Measurements from ENCODE around the gene FOXC2. TPM values are rescaled to one million over a fixed set of nuclear protein-coding genes. Genes with fewer than 3 reads are reported as not detected.

FOXC2 gene
- total RNA-seq, 6 experiments from 2014 or later, result 0.20 TPM; not detected in 5

DNA sequence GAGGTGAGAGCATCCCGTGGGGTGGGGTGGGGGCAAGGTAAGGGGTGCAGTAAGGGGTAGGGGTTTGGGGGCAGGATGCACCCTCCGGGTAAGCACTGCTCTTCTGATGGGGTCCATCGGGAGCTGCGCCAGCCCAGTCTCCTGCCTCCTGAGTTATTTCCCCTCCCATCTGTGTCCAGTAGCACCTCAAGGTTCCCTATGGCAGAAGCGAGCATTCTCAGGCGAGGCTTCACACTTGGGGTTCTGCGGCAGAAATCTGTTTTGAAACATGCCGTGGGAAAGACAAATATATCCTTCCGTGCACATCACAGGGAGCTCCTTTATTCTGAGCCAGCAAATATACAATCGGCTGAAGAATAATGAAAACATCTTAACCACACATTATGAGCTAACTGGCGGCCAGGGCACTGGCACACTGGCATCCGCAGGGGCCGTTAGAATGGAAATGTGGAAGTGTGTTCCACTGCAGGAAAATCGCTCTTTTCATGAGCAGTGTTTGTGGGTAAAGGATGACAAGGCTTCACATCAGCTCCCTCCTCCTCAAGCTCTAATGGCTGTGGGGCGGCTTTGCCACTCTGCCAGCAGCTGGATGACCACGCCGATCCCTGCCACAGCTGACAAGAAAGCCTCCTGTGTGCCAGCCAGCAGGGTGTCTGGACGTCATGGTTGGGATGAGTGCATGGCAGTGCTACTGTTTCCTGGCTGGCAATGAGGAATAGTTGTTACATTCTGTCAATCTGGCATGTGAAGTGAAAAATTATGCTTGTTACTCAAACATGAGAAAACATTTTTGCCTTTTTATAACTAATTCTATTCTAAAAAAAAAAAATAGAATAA lies 31.6 kb upstream of the FOXC2 start:
- intact Hi-C loops (cut with DNase I), result no loop called here
- TF ChIP-seq POLR2A (IDR thresholded peaks at IDR 0.05), result no peak
- TF ChIP-seq, protein P1, sequence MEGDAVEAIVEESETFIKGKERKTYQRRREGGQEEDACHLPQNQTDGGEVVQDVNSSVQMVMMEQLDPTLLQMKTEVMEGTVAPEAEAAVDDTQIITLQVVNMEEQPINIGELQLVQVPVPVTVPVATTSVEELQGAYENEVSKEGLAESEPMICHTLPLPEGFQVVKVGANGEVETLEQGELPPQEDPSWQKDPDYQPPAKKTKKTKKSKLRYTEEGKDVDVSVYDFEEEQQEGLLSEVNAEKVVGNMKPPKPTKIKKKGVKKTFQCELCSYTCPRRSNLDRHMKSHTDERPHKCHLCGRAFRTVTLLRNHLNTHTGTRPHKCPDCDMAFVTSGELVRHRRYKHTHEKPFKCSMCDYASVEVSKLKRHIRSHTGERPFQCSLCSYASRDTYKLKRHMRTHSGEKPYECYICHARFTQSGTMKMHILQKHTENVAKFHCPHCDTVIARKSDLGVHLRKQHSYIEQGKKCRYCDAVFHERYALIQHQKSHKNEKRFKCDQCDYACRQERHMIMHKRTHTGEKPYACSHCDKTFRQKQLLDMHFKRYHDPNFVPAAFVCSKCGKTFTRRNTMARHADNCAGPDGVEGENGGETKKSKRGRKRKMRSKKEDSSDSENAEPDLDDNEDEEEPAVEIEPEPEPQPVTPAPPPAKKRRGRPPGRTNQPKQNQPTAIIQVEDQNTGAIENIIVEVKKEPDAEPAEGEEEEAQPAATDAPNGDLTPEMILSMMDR (IDR thresholded peaks at IDR 0.05), result no peak
- WGBS (ENCODE audit: insufficient coverage, low coverage, low lambda C conversion rate, missing lambda C conversion rate), result 72% methylated on average over 12 of the region's 18 CpGs
- ATAC-seq (no peak), DNase-seq (no peak)
- Histone ChIP-seq H3K27me3 (no peaks in the 10 kb centered on the region), H3K4me3 (no peak overlapping the region), H3K27ac (no peak overlapping the region), H3K9me3 (no peaks in the 10 kb centered on the region), H3K4me1 (no peaks in the 10 kb centered on the region), H3K36me3 (peaks cover 0 to 22% (median 7%) of the 10 kb centered on the region in 4 donors)

DNA sequence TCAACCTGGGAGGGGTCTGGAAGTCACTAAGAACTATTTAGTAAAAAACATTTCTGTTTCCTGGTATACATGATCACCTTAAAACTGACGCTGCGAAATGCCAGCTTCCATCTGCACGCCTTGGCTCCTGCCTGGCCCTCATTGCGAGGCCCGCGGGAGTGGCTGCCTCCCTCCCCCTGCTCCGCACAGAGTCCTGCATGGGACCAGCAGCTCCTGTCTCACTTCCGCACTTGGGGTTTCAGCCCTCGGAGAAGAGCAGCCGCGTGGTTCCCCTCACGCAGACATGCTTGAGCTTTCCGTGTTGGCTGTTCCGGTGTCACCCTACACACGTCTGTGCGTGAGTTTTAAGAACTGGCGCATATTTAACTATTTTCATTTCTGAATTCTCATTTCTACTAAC lies 30.0 kb upstream of the FOXC2 start:
- ATAC-seq (no peak), DNase-seq (no peak)
- H3K4me3 ChIP-seq, result no peak overlapping the region
- H3K27me3 ChIP-seq, result no peaks in the 10 kb centered on the region
- H3K4me1 ChIP-seq, result no peaks in the 10 kb centered on the region
- peaks cover 0 to 38% (median 15%) of the 10 kb centered on the region in 4 donors for H3K36me3 ChIP-seq
- H3K9me3 ChIP-seq, result no peaks in the 10 kb centered on the region
- 96% methylated on average over 4 of the region's 17 CpGs for WGBS (ENCODE audit: insufficient coverage, low coverage, low lambda C conversion rate, missing lambda C conversion rate)
- intact Hi-C loops (cut with DNase I), result no loop called here
- no peak overlapping the region for H3K27ac ChIP-seq
- TF ChIP-seq POLR2A (IDR thresholded peaks at IDR 0.05), result no peak
- TF ChIP-seq, protein P1 (IDR thresholded peaks at IDR 0.05), result no peak

DNA sequence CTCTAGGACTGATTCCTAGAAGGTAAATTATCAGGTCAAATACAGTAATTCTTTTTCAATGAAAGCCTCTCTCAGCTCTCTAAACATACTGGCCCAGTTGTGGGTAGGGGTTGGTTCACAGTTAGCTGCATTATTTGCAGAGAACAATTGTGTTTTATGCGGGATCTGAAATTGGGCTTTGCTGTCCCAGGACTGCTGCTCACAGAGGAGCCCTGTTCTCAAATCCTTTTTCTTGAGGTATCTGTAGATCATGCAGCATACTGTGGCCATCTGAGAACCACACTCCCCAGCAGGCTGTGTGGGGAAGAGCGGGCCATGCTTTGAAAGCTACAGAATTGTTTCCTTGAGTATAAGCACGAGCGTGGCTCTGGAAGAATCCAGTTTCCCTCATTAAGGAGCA lies 29.1 kb upstream of the FOXC2 start:
- peaks cover 0 to 47% (median 19%) of the 10 kb centered on the region in 4 donors for H3K36me3 ChIP-seq
- no peaks in the 10 kb centered on the region for H3K9me3 ChIP-seq
- H3K4me3 ChIP-seq, result no peak overlapping the region
- DNase-seq (no peak), ATAC-seq (no peak)
- intact Hi-C loops (cut with DNase I), result no loop called here
- H3K27ac ChIP-seq, result no peak overlapping the region
- H3K27me3 ChIP-seq, result no peaks in the 10 kb centered on the region
- 100% methylated on average over 2 of the region's 4 CpGs for WGBS (ENCODE audit: insufficient coverage, low coverage, low lambda C conversion rate, missing lambda C conversion rate)
- H3K4me1 ChIP-seq, result no peaks in the 10 kb centered on the region
- TF ChIP-seq POLR2A (IDR thresholded peaks at IDR 0.05), result no peak
- TF ChIP-seq, protein P1 (IDR thresholded peaks at IDR 0.05), result no peak

DNA sequence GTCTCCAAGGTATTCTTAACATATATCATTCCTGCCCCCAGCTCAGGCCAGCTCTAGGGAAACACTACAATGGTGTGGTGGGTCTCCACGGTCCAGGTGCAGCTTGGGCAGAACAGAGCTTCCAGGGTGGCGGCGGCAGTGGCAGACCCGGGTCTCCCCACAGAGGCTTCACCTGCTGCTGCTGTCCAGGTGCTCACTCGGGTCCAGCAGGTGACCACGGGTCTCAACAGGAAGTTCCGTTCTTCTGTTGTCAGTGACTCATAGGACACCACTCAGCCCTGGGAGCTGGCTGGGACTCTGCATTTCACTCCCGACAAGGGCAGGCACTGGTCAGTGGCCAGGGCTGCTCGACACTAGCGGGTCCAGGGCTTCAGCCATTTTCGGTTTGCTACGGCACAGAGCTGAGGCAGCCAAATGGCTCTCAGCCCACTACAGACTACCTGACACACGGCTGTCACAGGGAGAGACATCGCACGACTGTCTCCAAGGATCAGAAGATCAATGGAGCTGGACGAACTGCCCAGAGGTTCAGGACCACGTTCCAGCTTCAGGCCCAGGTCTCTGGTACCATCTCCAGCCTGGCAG lies 28.3 kb upstream of the FOXC2 start:
- ATAC-seq, result no peak
- no peaks in the 10 kb centered on the region for H3K4me1 ChIP-seq
- H3K27ac ChIP-seq, result no peak overlapping the region
- 90% methylated on average over 2 of the region's 17 CpGs for WGBS (ENCODE audit: insufficient coverage, low coverage, low lambda C conversion rate, missing lambda C conversion rate)
- TF ChIP-seq, protein P1 (IDR thresholded peaks at IDR 0.05), result no peak
- no peak for TF ChIP-seq POLR2A (IDR thresholded peaks at IDR 0.05)
- H3K9me3 ChIP-seq, result no peaks in the 10 kb centered on the region
- no peak overlapping the region for H3K4me3 ChIP-seq
- H3K27me3 ChIP-seq, result no peaks in the 10 kb centered on the region
- no peak for DNase-seq
- intact Hi-C loops (cut with DNase I), result no loop called here
- H3K36me3 ChIP-seq, result peaks cover 0 to 48% (median 19%) of the 10 kb centered on the region in 4 donors
